IMR-90 (cell line): ENCODE measurements around the gene EMC8. TPM values are rescaled to one million over a fixed set of nuclear protein-coding genes. Genes with fewer than 3 reads are reported as not detected.

Experiments used
- ATAC-seq: fragments of 200-7000 bp; cut with Tn5 transposase; 2 replicates; pipeline ENCODE4 v1.9.1; 2020; ENCODE audit warnings: low read depth, mild to moderate bottlenecking, moderate library complexity
- BruUV-seq: library from RNA; stranded (reverse); fragments of 400-500 nt; replicated peaks from 2 replicates; lab custom pipeline; 2021; lab: Mats Ljungman, UMichigan
- CTCF ChIA-PET: fragments of 300-600 bp; formaldehyde crosslinking; extraction: SDS; loops from one replicate; lab custom pipeline; 2021; ENCODE audit warnings: antibody characterized with exemption; lab: Yijun Ruan, JAX
- POLR2A ChIA-PET: fragments of 300-600 bp; sonication (Branson Sonifier 250); formaldehyde crosslinking; loops from one replicate; lab custom pipeline; 2022; ENCODE audit warnings: antibody characterized with exemption; ENCODE audit not compliant: unreplicated experiment; lab: Charles Lee
- DNase-seq: peaks from one replicate; pipeline ENCODE4 v3.0.0; 2013
- H2AFZ ChIP-seq: replicated peaks from 2 replicates; pipeline ENCODE3; 2013; ENCODE audit warnings: low read length, mild to moderate bottlenecking; ENCODE audit not compliant: poor library complexity
- H2AK5ac ChIP-seq: 2 replicates; pipeline ENCODE4 v1.6.1; 2013; ENCODE audit warnings: low read depth, low read length, inconsistent platforms
- H2AK9ac ChIP-seq: replicated peaks from 2 replicates; pipeline ENCODE3; 2013; ENCODE audit warnings: mild to moderate bottlenecking, low read depth, low read length, moderate library complexity; ENCODE audit not compliant: poor library complexity
- H2BK120ac ChIP-seq: 2 replicates; pipeline ENCODE4 v1.6.1; 2013; ENCODE audit warnings: low read depth, low read length, inconsistent platforms
- H2BK15ac ChIP-seq: 3 replicates; pipeline ENCODE4 v1.6.1; 2013; ENCODE audit warnings: low read depth, low read length, inconsistent platforms
- H2BK20ac ChIP-seq: 2 replicates; pipeline ENCODE4 v1.6.1; 2013; ENCODE audit warnings: low read depth, mild to moderate bottlenecking, inconsistent platforms, low read length, moderate library complexity
- H2BK5ac ChIP-seq: 2 replicates; pipeline ENCODE4 v1.6.1; 2013; ENCODE audit warnings: mild to moderate bottlenecking, low read depth, low read length, inconsistent platforms; ENCODE audit not compliant: poor library complexity, severe bottlenecking
- H3K14ac ChIP-seq: replicated peaks from 2 replicates; pipeline ENCODE4 v1.6.1; 2013; ENCODE audit warnings: low read depth, low read length, inconsistent platforms
- H3K18ac ChIP-seq: 2 replicates; pipeline ENCODE4 v1.6.1; 2013; ENCODE audit warnings: low read depth, low read length, control low read depth
- H3K23ac ChIP-seq: 2 replicates; pipeline ENCODE4 v1.6.1; 2013; ENCODE audit warnings: low read depth, low read length, inconsistent platforms
- H3K27ac ChIP-seq: 2 replicates; pipeline ENCODE4 v1.5.1; 2013; ENCODE audit warnings: mild to moderate bottlenecking, control low read depth, low read length; ENCODE audit not compliant: insufficient read depth
- H3K27me3 ChIP-seq: 2 replicates; pipeline ENCODE4 v1.6.1; 2013; ENCODE audit warnings: low read length; ENCODE audit not compliant: control insufficient read depth, insufficient read depth
- H3K36me3 ChIP-seq: 2 replicates; pipeline ENCODE4 v1.6.1; 2013; ENCODE audit warnings: low read length, mixed read lengths; ENCODE audit not compliant: control insufficient read depth, insufficient read depth
- H3K4ac ChIP-seq: 2 replicates; pipeline ENCODE4 v1.6.1; 2013; ENCODE audit warnings: low read depth, low read length, inconsistent platforms
- H3K4me1 ChIP-seq: 2 replicates; pipeline ENCODE4 v1.6.1; 2013; ENCODE audit warnings: low read length, mixed read lengths; ENCODE audit not compliant: control insufficient read depth, insufficient read depth
- H3K4me2 ChIP-seq: 2 replicates; pipeline ENCODE4 v1.6.1; 2013; ENCODE audit warnings: low read depth, mild to moderate bottlenecking, control low read depth, low read length, moderate library complexity
- H3K4me3 ChIP-seq: 2 replicates; pipeline ENCODE4 v1.5.1; 2013; ENCODE audit warnings: low read depth, mild to moderate bottlenecking, control low read depth, low read length, moderate library complexity; ENCODE audit not compliant: insufficient read depth
- H3K56ac ChIP-seq: 2 replicates; pipeline ENCODE4 v1.6.1; 2013; ENCODE audit warnings: low read length, inconsistent platforms; ENCODE audit not compliant: insufficient read depth; ENCODE audit errors: extremely low read depth
- H3K79me1 ChIP-seq, 2 experiments: 2 replicates each; pipeline ENCODE4 v1.6.1; 2013; ENCODE audit warnings: low read length in 2 of 2, inconsistent platforms in 1 of 2, low read depth in 1 of 2
- H3K9ac ChIP-seq: 2 replicates; pipeline ENCODE4 v1.6.1; 2013; ENCODE audit warnings: low read depth, low read length, control low read depth
- H3K9me1 ChIP-seq: 2 replicates; pipeline ENCODE4 v1.6.1; 2013; ENCODE audit warnings: low read length, inconsistent platforms; ENCODE audit not compliant: insufficient read depth
- H3K9me3 ChIP-seq: 2 replicates; pipeline ENCODE4 v1.6.1; 2013; ENCODE audit warnings: low read length; ENCODE audit not compliant: control insufficient read depth, insufficient read depth
- H4K20me1 ChIP-seq: 2 replicates; pipeline ENCODE4 v1.6.1; 2013; ENCODE audit warnings: low read length, inconsistent platforms; ENCODE audit not compliant: insufficient read depth
- H4K5ac ChIP-seq: 2 replicates; pipeline ENCODE4 v1.6.1; 2013; ENCODE audit warnings: mild to moderate bottlenecking, low read depth, low read length, control low read depth
- H4K8ac ChIP-seq, 2 experiments: 2 replicates each; pipeline ENCODE4 v1.6.1; 2013; ENCODE audit warnings: low read depth in 2 of 2, low read length in 2 of 2, control low read depth in 1 of 2, inconsistent platforms in 1 of 2
- H4K91ac ChIP-seq: 2 replicates; pipeline ENCODE4 v1.6.1; 2013; ENCODE audit warnings: low read depth, low read length, inconsistent platforms; ENCODE audit not compliant: insufficient read depth
- CHD1 ChIP-seq: IDR thresholded peaks from 2 replicates; pipeline ENCODE4 v1.6.1; 2012; ENCODE audit warnings: low read depth, low read length, improper control_type of control experiment
- RAD21 ChIP-seq: IDR thresholded peaks from 2 replicates; pipeline ENCODE4 v1.6.1; 2012; ENCODE audit warnings: low read length, improper control_type of control experiment
- WGBS, 2 experiments: methylation state at CpG; one replicate each; pipeline versions ENCODE4 v1.1.5 to v1.1.7; 2013; ENCODE audit warnings: missing lambda C conversion rate in 2 of 2; ENCODE audit not compliant: insufficient read length in 1 of 2; ENCODE audit errors: extremely low coverage in 2 of 2; 5-methylcytosine and 5-hydroxymethylcytosine counted together
- dilution Hi-C: fragments of 300-500 bp; cut with HindIII; formaldehyde crosslinking; loops from one replicate; pipeline ENCODE4 v1.14.3; 2018; ENCODE audit warnings: low sequenced_read_pairs; ENCODE audit not compliant: unreplicated experiment
- in situ Hi-C: fragments of 300-500 bp; cut with MboI; formaldehyde crosslinking; loops from 3 replicates; pipeline ENCODE4 v1.14.3; 2019; ENCODE audit warnings: low sequenced_read_pairs, inconsistent platforms, mixed read lengths
- intact Hi-C: fragments of 100-400 bp; cut with micrococcal nuclease; formaldehyde crosslinking; loops from 2 replicates; pipeline ENCODE4 v1.10.0; 2022
- polyA plus RNA-seq, 3 experiments: library from polyadenylated mRNA; depleted of rRNA; stranded (reverse); fragments of >200 nt; gene quantifications; 2 replicates each; pipeline ENCODE4 v1.2.3, GENCODE V29; 2012; ENCODE audit warnings: low replicate concordance in 1 of 3
- total RNA-seq: library from RNA; depleted of rRNA; stranded (reverse); fragments of >200 nt; gene quantifications from 2 replicates; pipeline ENCODE4 v1.2.3, GENCODE V29; 2012

EMC8 gene
- total and polyA plus RNA-seq, 2 of the 4 experiments (the other 2 are of a cell fraction): 23.7 to 48.9 TPM

DNA sequence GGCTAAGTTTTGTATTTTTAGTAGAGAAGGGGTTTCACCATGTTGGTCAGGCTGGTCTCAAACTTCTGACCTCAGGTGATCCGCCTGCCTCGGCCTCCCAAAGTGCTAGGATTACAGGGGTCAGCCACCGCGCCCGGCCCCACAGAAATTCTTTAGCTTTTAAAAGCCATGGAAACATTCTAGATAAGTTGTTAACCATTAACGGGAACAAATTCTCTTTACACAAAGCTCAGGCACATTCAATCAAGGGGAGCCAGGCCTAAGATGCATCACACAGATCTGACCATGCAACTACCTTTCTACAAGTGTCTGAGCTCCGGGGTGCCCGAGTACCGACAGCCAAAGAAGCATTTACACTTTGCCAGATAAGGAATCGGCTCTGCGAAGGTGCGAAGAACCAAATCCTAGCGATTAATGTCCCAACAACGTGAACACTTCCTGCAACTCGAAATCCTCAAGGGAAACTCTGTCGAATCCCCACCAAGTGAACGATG is 1.0 kb downstream of the EMC8 start:
- Histone ChIP-seq H3K27ac (peak overlapping the region; percentile 66), H3K18ac (no peak overlapping the region), H3K36me3 (peaks cover 38% of the 10 kb centered on the region), H3K4me2 (peak overlapping the region; percentile 100), H2AFZ (peak overlapping the region; percentile 95), H2AK5ac (peak overlapping the region; percentile 86), H3K4ac (peak overlapping the region; percentile 76), H3K4me3 (peak overlapping the region; percentile 94), H3K23ac (peak overlapping the region; percentile 97), H3K56ac (peak overlapping the region; percentile 87), H2BK15ac (no peak overlapping the region), H3K4me1 (peaks cover 2% of the 10 kb centered on the region; the same call in 1 of the 2 replicates), H2AK9ac (peak overlapping the region; percentile 94), H3K9me1 (peaks cover 13% of the 10 kb centered on the region; the same call in 1 of the 2 replicates), H2BK120ac (peak overlapping the region; percentile 39; the same call in 1 of the 2 replicates), H2BK20ac (no peak overlapping the region), H3K9me3 (no peaks in the 10 kb centered on the region), H4K5ac (peak overlapping the region; percentile 19; the same call in 1 of the 2 replicates), H3K14ac (peak overlapping the region; percentile 83), H4K20me1 (peaks cover 73% of the 10 kb centered on the region), H2BK5ac (peak overlapping the region; percentile 44), H3K79me1 (peaks cover 52 to 74% of the 10 kb centered on the region in 2 experiments), H3K9ac (peak overlapping the region; percentile 73), H3K27me3 (no peaks in the 10 kb centered on the region), H4K91ac (no peak overlapping the region), H4K8ac (peak overlapping the region in 1 of 2 experiments; percentile 84; a peak in 1 of 4 replicates)
- intact Hi-C loops (loop anchor here (5.0 kb wide), 2 partner anchors 46 to 121 kb away; partner anchors contain the start of gene C16orf74), in situ Hi-C loops (no loop called here), dilution Hi-C loops (no loop called here)
- ChIA-PET POLR2A (no interaction called here), CTCF (no interaction called here)
- no peak for TF ChIP-seq RAD21
- TF ChIP-seq CHD1: no peak
- DNase-seq (peak; percentile 6), ATAC-seq (no peak)
- WGBS, 2 experiments: 7% methylated on average over 11 of the region's 17 CpGs; no CpG with 5 or more reads in 1 of the 2 experiments
- BruUV-seq: no TSS peak
